Choroid plexus epithelial cell (primary cell): Measurements from ENCODE around the gene RAF1.
"Not testable (repeated sequence)": the region's sequence is repeated elsewhere in the genome, so short reads cannot be mapped to it uniquely, and the experiment has no call there.

Experiments used
- DNase-seq: peaks from one replicate; pipeline ENCODE4 v3.0.0-alpha.2; 2010; ENCODE audit warnings: low read depth
- H3K4me3 ChIP-seq: 2 replicates; pipeline ENCODE4 v1.5.1; 2011; ENCODE audit warnings: low read depth, mild to moderate bottlenecking, control low read depth, low read length, moderate library complexity
- TF ChIP-seq, protein P1 (sequence below): conservative IDR thresholded peaks from 2 replicates; pipeline ENCODE4 v1.5.1; 2011; ENCODE audit warnings: low read depth, mild to moderate bottlenecking, control low read depth, inconsistent platforms, low read length, moderate library complexity

Gene RAF1

DNA sequence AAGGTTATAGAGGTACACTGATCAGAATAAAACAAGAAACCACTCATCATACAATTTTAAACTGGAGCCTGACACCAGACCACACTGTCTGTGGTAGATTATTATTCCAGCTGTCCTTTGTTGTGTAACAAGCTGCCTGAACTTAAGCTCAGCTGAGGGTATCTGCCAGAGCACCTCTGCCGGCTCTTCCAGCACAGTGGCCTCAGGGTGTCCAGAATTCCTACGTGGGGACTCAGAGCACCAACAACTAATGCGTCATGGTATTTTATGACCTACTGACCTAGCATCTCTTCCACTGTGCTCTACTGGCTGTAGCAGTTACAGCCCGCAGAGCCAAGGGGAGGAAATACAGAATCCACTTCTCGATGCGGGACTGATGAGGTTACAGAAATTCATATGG is 15.6 kb upstream of the RAF1 start:
- TF ChIP-seq, protein P1, sequence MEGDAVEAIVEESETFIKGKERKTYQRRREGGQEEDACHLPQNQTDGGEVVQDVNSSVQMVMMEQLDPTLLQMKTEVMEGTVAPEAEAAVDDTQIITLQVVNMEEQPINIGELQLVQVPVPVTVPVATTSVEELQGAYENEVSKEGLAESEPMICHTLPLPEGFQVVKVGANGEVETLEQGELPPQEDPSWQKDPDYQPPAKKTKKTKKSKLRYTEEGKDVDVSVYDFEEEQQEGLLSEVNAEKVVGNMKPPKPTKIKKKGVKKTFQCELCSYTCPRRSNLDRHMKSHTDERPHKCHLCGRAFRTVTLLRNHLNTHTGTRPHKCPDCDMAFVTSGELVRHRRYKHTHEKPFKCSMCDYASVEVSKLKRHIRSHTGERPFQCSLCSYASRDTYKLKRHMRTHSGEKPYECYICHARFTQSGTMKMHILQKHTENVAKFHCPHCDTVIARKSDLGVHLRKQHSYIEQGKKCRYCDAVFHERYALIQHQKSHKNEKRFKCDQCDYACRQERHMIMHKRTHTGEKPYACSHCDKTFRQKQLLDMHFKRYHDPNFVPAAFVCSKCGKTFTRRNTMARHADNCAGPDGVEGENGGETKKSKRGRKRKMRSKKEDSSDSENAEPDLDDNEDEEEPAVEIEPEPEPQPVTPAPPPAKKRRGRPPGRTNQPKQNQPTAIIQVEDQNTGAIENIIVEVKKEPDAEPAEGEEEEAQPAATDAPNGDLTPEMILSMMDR, result no peak
- H3K4me3 ChIP-seq, result no peak overlapping the region
- peak; percentile 89 for DNase-seq

DNA sequence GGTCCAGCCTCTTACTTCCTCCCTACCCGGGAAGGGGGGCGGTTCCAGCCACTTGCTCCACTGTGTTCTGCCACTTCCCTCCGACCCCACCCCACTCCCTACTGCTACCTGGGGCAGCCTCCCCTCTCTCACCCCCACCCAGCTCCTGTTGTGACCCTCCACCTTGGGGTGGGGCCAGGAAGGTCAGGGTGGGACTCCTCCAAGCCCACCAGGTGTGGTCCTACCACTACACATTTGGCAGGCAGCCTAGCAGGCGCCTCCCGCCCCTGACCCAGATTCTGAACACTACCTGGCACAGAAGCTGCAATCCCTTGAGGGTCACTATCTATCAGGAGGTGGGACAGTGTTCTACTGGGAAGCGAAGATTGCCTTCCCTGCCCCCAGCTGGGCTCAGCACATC is 13.7 kb upstream of the RAF1 start:
- no peak for DNase-seq

DNA sequence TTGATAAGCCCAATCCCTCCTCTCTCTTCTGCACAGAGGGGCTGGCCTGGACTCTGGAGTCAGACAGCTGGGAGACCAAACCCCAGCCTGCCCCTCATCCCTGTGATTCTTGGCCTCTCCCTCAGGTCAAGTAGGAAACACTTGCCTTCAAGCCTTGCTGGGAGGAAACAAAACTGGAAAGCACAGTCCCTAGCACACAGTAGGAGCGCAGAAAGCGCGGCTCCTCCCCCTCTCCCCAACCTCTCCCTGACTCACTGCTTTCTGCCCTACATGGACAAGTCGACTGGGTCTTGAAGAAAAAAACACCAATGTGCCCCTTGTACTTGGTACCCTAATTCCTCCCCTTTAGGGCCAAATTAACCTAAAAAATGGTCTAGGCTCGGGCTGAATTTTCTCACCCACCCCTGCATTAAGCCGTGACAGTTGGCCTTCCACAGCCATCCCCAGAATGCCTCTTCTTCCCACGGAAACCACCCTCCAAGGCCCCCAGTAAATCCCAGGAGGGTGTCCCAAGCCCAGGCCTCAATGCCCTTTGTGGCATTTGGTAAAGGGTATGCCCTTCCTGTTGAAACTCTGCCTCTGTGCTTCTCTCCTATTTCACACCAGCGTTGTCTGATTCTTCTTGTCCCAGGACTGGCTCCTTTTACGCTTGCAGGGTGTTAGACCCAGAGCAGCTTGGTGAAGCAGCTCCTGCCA is 11.3 kb upstream of the RAF1 start:
- TF ChIP-seq, protein P1, result no peak
- no peak for DNase-seq
- no peak overlapping the region for H3K4me3 ChIP-seq

More for the DNA sequence above, 13.7 kb upstream of the RAF1 start:
- H3K4me3 ChIP-seq, result no peak overlapping the region
- TF ChIP-seq, protein P1, result no peak

DNA sequence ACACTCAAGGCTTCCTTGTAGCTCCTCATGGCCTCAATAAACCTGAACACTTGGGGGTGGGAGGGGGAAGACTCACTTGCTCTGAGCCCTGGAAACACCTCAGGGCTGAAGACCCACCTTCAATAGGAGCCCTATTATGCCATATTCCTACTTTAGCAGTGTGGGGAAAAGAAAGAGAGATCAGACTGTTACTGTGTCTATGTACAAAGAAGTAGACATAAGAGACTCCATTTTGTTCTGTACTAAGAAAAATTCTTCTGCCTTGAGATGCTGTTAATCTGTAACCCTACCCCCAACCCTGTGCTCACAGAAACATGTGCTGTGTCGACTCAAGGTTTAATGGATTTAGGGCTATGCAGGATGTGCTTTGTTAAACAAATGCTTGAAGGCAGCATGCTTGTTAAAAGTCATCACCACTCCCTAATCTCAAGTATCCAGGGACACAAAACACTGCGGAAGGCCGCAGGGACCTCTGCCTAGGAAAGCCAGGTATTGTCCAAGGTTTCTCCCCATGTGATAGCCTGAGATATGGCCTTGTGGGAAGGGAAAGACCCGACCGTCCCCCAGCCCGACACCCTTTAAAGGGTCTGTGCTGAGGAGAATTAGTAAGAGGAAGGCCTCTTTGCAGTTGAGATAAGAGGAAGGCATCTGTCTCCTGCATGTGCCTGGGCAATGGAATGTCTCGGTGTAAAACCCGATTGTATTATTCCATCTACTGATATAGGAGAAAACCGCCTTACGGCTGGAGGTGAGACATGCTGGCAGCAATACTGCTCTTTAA is 10.2 kb upstream of the RAF1 start:
- not testable (repeated sequence) for DNase-seq, H3K4me3 ChIP-seq

DNA sequence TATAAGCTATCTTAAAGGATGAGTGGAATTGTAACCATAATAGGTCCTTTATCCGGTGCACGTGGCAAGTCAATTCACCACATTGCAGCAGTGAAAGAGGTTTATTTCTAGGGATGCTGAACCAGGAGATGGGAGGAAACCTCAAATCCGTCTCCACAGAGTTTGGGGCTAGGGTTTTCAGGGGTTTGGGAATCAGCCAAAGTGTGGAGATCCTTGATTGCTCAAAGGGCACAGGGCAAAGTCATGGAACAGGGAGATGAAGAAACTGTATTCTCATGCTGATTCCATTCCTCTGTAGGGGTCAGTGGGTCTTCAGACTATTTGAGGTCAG is 7.2 kb upstream of the RAF1 start:
- no peak overlapping the region for H3K4me3 ChIP-seq
- DNase-seq, result peak; percentile 13
- TF ChIP-seq, protein P1, result no peak

DNA sequence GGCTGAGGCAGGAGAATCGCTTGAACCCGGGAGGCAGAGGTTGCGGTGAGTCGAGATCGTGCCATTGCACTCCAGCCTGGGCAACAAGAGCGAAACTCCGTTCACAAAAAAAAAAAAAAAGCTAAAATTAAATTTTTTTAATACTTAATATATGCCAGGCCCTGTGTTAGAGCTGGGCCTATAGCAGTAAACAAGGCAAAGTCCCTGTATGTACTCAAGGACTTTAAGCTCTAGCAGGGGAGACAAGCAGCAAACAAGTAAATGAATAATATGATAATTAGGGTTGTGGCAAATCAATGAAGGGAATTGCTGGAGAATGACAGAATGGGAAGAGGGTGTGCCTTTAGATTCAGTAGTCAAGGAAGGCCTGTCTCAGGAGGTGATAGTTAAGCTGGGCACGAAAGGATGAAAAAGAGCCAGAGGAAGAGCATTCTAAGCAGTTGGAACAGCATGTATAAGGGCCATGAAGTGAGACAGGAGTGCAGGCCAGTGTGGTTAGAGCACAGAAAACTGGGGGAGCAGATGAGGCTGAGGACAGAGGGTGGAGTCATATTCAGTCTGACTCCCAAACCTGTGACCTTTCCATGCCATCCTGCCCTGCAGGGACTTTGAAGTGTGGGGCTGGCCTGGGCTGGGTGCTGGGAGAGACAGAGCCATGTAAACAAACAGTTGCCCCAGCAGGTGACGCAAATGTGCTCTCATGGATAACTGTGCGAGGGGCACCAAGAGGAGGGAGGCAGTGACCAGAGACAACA is 6.6 kb upstream of the RAF1 start:
- no peak for DNase-seq
- TF ChIP-seq, protein P1, result no peak
- no peak overlapping the region for H3K4me3 ChIP-seq

DNA sequence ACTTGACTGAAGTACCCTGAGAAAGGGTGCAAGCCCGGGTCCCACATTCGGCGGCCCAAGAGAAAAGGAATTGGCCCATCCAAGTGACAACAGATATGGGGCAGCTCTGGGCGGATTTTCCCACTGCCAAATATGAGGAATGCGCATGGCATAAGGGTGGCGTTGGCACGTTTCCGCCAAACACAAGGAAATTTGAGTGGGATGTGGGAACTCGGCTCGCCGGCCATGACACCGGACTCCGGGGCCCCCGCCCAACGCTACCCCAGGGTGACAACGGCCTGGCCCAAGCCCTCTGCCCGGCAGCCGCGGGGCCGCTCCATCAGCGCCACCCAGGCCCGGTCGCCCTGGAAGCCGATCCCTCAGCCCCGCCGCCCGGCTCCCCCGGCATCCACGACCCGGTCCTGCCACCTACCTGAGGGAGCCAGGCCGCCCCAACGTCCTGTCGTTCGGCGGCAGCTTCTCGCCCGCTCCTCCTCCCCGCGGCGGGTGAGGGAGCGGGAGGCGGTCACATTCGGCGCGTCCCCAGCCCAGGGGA is 449 bp downstream of the RAF1 start:
- peak overlapping the region; percentile 96 for H3K4me3 ChIP-seq
- no peak for DNase-seq
- TF ChIP-seq, protein P1, result no peak
